Fibroblast of lung (primary cell): Measurements from ENCODE around the gene CBFB. TPM values are rescaled to one million over a fixed set of nuclear protein-coding genes. Genes with fewer than 3 reads are reported as not detected.
"Not testable (repeated sequence)": the region's sequence is repeated elsewhere in the genome, so short reads cannot be mapped to it uniquely, and the experiment has no call there.

Source experiments
- DNase-seq, 2 donors: peaks; one replicate each; pipeline versions ENCODE4 v3.0.0 to v3.0.0-alpha.2; 2010; ENCODE audit warnings: low read depth in 2 of 2
- H2AFZ ChIP-seq: 2 replicates; pipeline ENCODE4 v1.5.1; 2012; ENCODE audit warnings: low read length, control low read depth, inconsistent platforms
- H3K27ac ChIP-seq: 2 replicates; pipeline ENCODE4 v1.5.1; 2011; ENCODE audit warnings: low read length, control low read depth; ENCODE audit not compliant: insufficient read depth
- H3K27me3 ChIP-seq: 2 replicates; pipeline ENCODE4 v1.5.1; 2011; ENCODE audit warnings: mild to moderate bottlenecking, low read length; ENCODE audit not compliant: control insufficient read depth, insufficient read depth
- H3K36me3 ChIP-seq: 2 replicates; pipeline ENCODE4 v1.5.1; 2011; ENCODE audit warnings: low read length; ENCODE audit not compliant: control insufficient read depth, insufficient read depth
- H3K4me1 ChIP-seq: 2 replicates; pipeline ENCODE4 v1.5.1; 2011; ENCODE audit warnings: low read length; ENCODE audit not compliant: control insufficient read depth, insufficient read depth; ENCODE audit errors: extremely low read depth
- H3K4me2 ChIP-seq: 2 replicates; pipeline ENCODE4 v1.5.1; 2011; ENCODE audit warnings: low read length, control low read depth; ENCODE audit not compliant: insufficient read depth; ENCODE audit errors: extremely low read depth
- H3K4me3 ChIP-seq, 4 experiments: fragments of 200-600 bp in 1 of 4; sonication (generic) in 1 of 4; replicated peaks in 1 of 4; 2 replicates each; pipeline ENCODE4 v1.5.1; 2011 to 2016; ENCODE audit warnings: low read length in 4 of 4, low read depth in 3 of 4, mild to moderate bottlenecking in 3 of 4, control low read depth in 2 of 4, inconsistent platforms in 1 of 4, mixed read lengths in 1 of 4; ENCODE audit not compliant: insufficient read depth in 1 of 4; ENCODE audit errors: control extremely low read depth in 1 of 4
- H3K79me2 ChIP-seq: 2 replicates; pipeline ENCODE4 v1.5.1; 2012; ENCODE audit warnings: mild to moderate bottlenecking, low read length, inconsistent platforms; ENCODE audit not compliant: control insufficient read depth, insufficient read depth
- H3K9ac ChIP-seq: 2 replicates; pipeline ENCODE4 v1.5.1; 2011; ENCODE audit warnings: mild to moderate bottlenecking, low read length, control low read depth; ENCODE audit not compliant: insufficient read depth
- H3K9me3 ChIP-seq: 2 replicates; pipeline ENCODE4 v1.5.1; 2012; ENCODE audit warnings: low read depth, low read length; ENCODE audit not compliant: control insufficient read depth, insufficient read depth
- H4K20me1 ChIP-seq: 2 replicates; pipeline ENCODE4 v1.5.1; 2011; ENCODE audit warnings: low read length; ENCODE audit not compliant: control insufficient read depth, insufficient read depth; ENCODE audit errors: extremely low read depth
- EZH2 ChIP-seq: IDR thresholded peaks from 2 replicates; pipeline ENCODE4 v1.5.1; 2012; ENCODE audit warnings: low read length, control low read depth, mild to moderate bottlenecking; ENCODE audit errors: missing control alignments
- polyA plus RNA-seq, 2 donors: library from polyadenylated mRNA; depleted of rRNA in 1 of 2; stranded (reverse) in 1 of 2; unstranded in 1 of 2; fragments of >200 nt; gene quantifications; 2 replicates each; pipeline ENCODE4 v1.2.1, GENCODE V29; 2011 to 2012; ENCODE audit warnings: missing spikeins in 1 of 2
- total RNA-seq: library from RNA; depleted of rRNA; stranded (reverse); fragments of >200 nt; gene quantifications from 2 replicates; pipeline ENCODE4 v1.2.1, GENCODE V29; 2014
- TF ChIP-seq, protein P1 (sequence below), 2 donors: IDR thresholded peaks in 1 of 2; conservative IDR thresholded peaks in 1 of 2; 1 replicate in 1 of 2; 2 replicates in 1 of 2; pipeline ENCODE4 v1.5.1; 2011 to 2012; ENCODE audit warnings: low read length in 2 of 2, control low read depth in 1 of 2, inconsistent platforms in 1 of 2, low read depth in 1 of 2, mild to moderate bottlenecking in 1 of 2

Gene CBFB
- total and polyA plus RNA-seq, 2 donors (not counting 1 experiment from before 2014, with no cell fraction given) = 51.7 to 64.1 TPM

DNA sequence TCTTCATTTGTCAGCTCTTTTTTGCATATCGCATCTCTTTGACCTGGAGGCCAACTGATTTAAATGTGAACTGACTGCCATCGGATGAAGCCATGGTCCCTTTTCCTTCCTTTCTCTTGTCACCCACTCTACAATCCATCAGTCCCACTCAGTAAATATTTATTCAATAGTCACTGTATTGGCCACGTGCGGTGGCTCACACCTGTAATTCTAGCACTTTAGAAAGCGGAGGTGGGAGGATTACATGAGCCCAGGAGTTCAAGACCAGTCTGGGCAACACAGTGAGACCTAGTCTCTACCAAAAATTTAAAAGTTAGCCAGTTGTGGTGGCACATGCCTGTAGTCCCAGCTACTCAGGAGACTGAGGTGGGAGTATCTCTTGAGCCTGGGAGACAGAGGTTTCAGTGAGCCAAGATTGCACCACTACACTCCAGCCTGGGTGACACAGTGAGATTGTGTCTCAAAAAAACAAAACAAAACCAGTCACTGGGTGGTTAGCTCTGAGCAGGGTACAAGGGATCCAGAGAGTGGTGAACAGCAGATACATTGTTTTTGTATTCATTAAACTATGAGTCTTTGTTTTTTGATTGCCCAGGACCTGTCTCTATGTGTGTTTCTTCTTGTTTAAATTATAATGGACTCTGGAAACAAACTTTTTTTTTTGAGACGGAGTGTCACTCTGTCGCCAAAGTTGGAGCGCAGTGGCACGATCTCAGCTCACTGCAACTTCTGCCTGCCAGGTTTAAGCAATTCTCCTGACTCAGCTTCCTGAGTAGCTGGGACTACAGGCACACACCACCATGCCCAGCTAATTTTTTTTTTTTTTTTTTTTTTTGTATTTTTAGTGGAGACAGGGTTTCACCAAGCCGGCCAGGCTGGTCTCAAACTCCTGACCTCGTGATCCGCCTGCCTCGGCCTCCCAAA, 87.7 kb downstream of the CBFB start:
- H3K4me1 ChIP-seq = peaks cover 9% of the 10 kb centered on the region
- no peak overlapping the region for H3K27ac ChIP-seq
- no peak overlapping the region for H3K4me3 ChIP-seq
- no peak for DNase-seq
- no peaks in the 10 kb centered on the region for H3K27me3 ChIP-seq
- no peaks in the 10 kb centered on the region for H4K20me1 ChIP-seq
- H2AFZ ChIP-seq = no peak overlapping the region
- no peak for TF ChIP-seq EZH2
- TF ChIP-seq, protein P1, sequence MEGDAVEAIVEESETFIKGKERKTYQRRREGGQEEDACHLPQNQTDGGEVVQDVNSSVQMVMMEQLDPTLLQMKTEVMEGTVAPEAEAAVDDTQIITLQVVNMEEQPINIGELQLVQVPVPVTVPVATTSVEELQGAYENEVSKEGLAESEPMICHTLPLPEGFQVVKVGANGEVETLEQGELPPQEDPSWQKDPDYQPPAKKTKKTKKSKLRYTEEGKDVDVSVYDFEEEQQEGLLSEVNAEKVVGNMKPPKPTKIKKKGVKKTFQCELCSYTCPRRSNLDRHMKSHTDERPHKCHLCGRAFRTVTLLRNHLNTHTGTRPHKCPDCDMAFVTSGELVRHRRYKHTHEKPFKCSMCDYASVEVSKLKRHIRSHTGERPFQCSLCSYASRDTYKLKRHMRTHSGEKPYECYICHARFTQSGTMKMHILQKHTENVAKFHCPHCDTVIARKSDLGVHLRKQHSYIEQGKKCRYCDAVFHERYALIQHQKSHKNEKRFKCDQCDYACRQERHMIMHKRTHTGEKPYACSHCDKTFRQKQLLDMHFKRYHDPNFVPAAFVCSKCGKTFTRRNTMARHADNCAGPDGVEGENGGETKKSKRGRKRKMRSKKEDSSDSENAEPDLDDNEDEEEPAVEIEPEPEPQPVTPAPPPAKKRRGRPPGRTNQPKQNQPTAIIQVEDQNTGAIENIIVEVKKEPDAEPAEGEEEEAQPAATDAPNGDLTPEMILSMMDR (conservative IDR thresholded peaks at IDR 0.05 in 1 of 2, IDR thresholded peaks at IDR 0.05 in 1 of 2; ENCODE audit: low read depth in 1 of 2, low read length in 2 of 2) = no peak
- H3K79me2 ChIP-seq = peaks cover 29% of the 10 kb centered on the region
- no peak overlapping the region for H3K4me2 ChIP-seq
- H3K9ac ChIP-seq = no peak overlapping the region
- no peaks in the 10 kb centered on the region for H3K9me3 ChIP-seq
- H3K36me3 ChIP-seq = no peaks in the 10 kb centered on the region

DNA sequence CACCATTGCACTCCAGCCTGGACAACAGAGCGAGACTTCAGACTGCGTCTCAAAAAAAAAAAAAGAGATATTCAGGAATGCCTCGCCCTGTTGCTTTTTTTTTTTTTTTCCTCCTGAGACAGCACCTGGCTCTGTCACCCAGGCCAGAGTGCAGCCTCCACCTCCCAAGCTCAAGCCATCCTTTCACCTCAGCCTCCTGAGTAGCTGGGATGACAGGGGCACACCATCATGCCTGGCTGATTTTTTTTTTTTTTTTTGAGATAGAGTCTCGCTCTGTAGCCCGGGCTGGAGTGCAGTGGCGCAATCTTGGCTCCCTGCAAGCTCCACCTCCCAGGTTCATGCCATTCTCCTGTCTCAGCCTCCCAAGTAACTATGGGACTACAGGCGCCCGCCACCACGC, 88.8 kb downstream of the CBFB start:
- H3K4me3 ChIP-seq = no peak overlapping the region
- DNase-seq = no peak
- no peak overlapping the region for H3K27ac ChIP-seq
- peaks cover 9% of the 10 kb centered on the region for H3K4me1 ChIP-seq
- no peak overlapping the region for H2AFZ ChIP-seq
- TF ChIP-seq, protein P1 (conservative IDR thresholded peaks at IDR 0.05 in 1 of 2, IDR thresholded peaks at IDR 0.05 in 1 of 2; ENCODE audit: low read depth in 1 of 2, low read length in 2 of 2) = no peak
- TF ChIP-seq EZH2 = no peak
- no peaks in the 10 kb centered on the region for H3K27me3 ChIP-seq
- no peaks in the 10 kb centered on the region for H3K9me3 ChIP-seq
- peaks cover 4% of the 10 kb centered on the region for H3K36me3 ChIP-seq
- no peak overlapping the region for H3K4me2 ChIP-seq
- H4K20me1 ChIP-seq = no peaks in the 10 kb centered on the region
- H3K79me2 ChIP-seq = peaks cover 19% of the 10 kb centered on the region
- H3K9ac ChIP-seq = no peak overlapping the region

GRCh38 chr16:67120025-67120424, 91.1 kb downstream of the CBFB start:
- H3K4me2 ChIP-seq = no peak overlapping the region
- H2AFZ ChIP-seq = no peak overlapping the region
- no peaks in the 10 kb centered on the region for H3K9me3 ChIP-seq
- peaks cover 6% of the 10 kb centered on the region for H3K4me1 ChIP-seq
- peaks cover 4% of the 10 kb centered on the region for H3K36me3 ChIP-seq
- no peaks in the 10 kb centered on the region for H3K27me3 ChIP-seq
- no peak overlapping the region for H3K9ac ChIP-seq
- peaks cover 9% of the 10 kb centered on the region for H3K79me2 ChIP-seq
- no peak overlapping the region for H3K27ac ChIP-seq
- H3K4me3 ChIP-seq = no peak overlapping the region
- H4K20me1 ChIP-seq = no peaks in the 10 kb centered on the region
- DNase-seq = no peak
- TF ChIP-seq EZH2 = no peak
- TF ChIP-seq, protein P1 (conservative IDR thresholded peaks at IDR 0.05 in 1 of 2, IDR thresholded peaks at IDR 0.05 in 1 of 2; ENCODE audit: low read depth in 1 of 2, low read length in 2 of 2) = no peak

- not testable (repeated sequence) for H3K27me3 ChIP-seq, H3K4me2 ChIP-seq, H3K9ac ChIP-seq, H3K36me3 ChIP-seq, DNase-seq, H2AFZ ChIP-seq, H4K20me1 ChIP-seq, H3K27ac ChIP-seq, H3K9me3 ChIP-seq, H3K79me2 ChIP-seq, H3K4me1 ChIP-seq, H3K4me3 ChIP-seq
Measured at GRCh38 chr16:67122799-67123198, 93.8 kb downstream of the CBFB start.
